Measurements from ENCODE around the gene SHANK2. TPM values are rescaled to one million over a fixed set of nuclear protein-coding genes. Genes with fewer than 3 reads are reported as not detected.

SHANK2 gene
- total and polyA plus RNA-seq, 7 donors, result under 0.01 to 0.17 (median 0.03) TPM; not detected in 3

GRCh38 chr11:71247551-71248250, 4.7 kb downstream of the SHANK2 start:
- Histone ChIP-seq H3K4me1 (no peaks in the 10 kb centered on the region), H3K9me3 (no peaks in the 10 kb centered on the region), H3K4me3 (no peak overlapping the region), H3K27ac (no peak overlapping the region), H3K36me3 (ENCODE audit: insufficient read depth in 1 of 2, low read depth in 1 of 2) (no peaks in the 10 kb centered on the region), H3K27me3 (ENCODE audit: insufficient read depth in 3 of 3, low read length in 2 of 3) (peaks cover 0 to 79% (median 26%) of the 10 kb centered on the region in 3 donors)
- 17 to 20% (median 17%) methylated on average over 16 of the region's 16 CpGs for WGBS, 3 donors
- intact Hi-C loops (cut with DNase I), result no loop called here
- DNase-seq, result no peak
- no peak for TF ChIP-seq CTCF (IDR thresholded peaks at IDR 0.05)
- peak in 1 of 4 donors; percentile 46 for ATAC-seq

- ATAC-seq, result no peak
- WGBS, 3 donors, result 61 to 84% (median 79%) methylated on average over 3 of the region's 3 CpGs
- intact Hi-C loops (cut with DNase I), result no loop called here
Observed at GRCh38 chr11:71246559-71246958, 5.8 kb downstream of the SHANK2 start.

GRCh38 chr11:71245601-71246391, 6.6 kb downstream of the SHANK2 start:
- Histone ChIP-seq H3K27ac (no peak overlapping the region), H3K36me3 (ENCODE audit: insufficient read depth in 1 of 2, low read depth in 1 of 2) (no peaks in the 10 kb centered on the region), H3K4me3 (no peak overlapping the region), H3K27me3 (ENCODE audit: insufficient read depth in 3 of 3, low read length in 2 of 3) (peaks cover 0 to 66% (median 17%) of the 10 kb centered on the region in 3 donors), H3K4me1 (no peaks in the 10 kb centered on the region), H3K9me3 (no peaks in the 10 kb centered on the region)
- WGBS, 3 donors, result 71 to 82% (median 77%) methylated on average over 19 of the region's 19 CpGs
- no peak for DNase-seq
- TF ChIP-seq CTCF (IDR thresholded peaks at IDR 0.05), result no peak
- intact Hi-C loops (cut with DNase I), result no loop called here
- ATAC-seq, result no peak

More at GRCh38 chr11:71246559-71246958, 5.8 kb downstream of the SHANK2 start:
- Histone ChIP-seq H3K9me3 (no peaks in the 10 kb centered on the region), H3K36me3 (ENCODE audit: insufficient read depth in 1 of 2, low read depth in 1 of 2) (no peaks in the 10 kb centered on the region), H3K4me1 (no peaks in the 10 kb centered on the region), H3K27me3 (ENCODE audit: insufficient read depth in 3 of 3, low read length in 2 of 3) (peaks cover 0 to 68% (median 20%) of the 10 kb centered on the region in 3 donors), H3K27ac (no peak overlapping the region), H3K4me3 (no peak overlapping the region)
- no peak for TF ChIP-seq CTCF (IDR thresholded peaks at IDR 0.05)
- DNase-seq, result no peak

- Histone ChIP-seq H3K36me3 (ENCODE audit: insufficient read depth in 1 of 2, low read depth in 1 of 2) (no peaks in the 10 kb centered on the region), H3K4me3 (no peak overlapping the region), H3K9me3 (no peaks in the 10 kb centered on the region), H3K27me3 (ENCODE audit: insufficient read depth in 3 of 3, low read length in 2 of 3) (peaks cover 0 to 63% (median 10%) of the 10 kb centered on the region in 3 donors), H3K27ac (no peak overlapping the region), H3K4me1 (no peaks in the 10 kb centered on the region)
- no peak for ATAC-seq
- intact Hi-C loops (cut with DNase I), result no loop called here
- 89% methylated on average over 12 of the region's 12 CpGs for WGBS, 3 donors
- TF ChIP-seq CTCF (IDR thresholded peaks at IDR 0.05), result no peak
- DNase-seq, result no peak
Observed at GRCh38 chr11:71244116-71244810, 8.1 kb downstream of the SHANK2 start.
